ENCODE results near the gene CUEDC2.
A peak's percentile ranks its signal among the peaks of the same experiment; 100 is the strongest.

The CUEDC2 gene

DNA sequence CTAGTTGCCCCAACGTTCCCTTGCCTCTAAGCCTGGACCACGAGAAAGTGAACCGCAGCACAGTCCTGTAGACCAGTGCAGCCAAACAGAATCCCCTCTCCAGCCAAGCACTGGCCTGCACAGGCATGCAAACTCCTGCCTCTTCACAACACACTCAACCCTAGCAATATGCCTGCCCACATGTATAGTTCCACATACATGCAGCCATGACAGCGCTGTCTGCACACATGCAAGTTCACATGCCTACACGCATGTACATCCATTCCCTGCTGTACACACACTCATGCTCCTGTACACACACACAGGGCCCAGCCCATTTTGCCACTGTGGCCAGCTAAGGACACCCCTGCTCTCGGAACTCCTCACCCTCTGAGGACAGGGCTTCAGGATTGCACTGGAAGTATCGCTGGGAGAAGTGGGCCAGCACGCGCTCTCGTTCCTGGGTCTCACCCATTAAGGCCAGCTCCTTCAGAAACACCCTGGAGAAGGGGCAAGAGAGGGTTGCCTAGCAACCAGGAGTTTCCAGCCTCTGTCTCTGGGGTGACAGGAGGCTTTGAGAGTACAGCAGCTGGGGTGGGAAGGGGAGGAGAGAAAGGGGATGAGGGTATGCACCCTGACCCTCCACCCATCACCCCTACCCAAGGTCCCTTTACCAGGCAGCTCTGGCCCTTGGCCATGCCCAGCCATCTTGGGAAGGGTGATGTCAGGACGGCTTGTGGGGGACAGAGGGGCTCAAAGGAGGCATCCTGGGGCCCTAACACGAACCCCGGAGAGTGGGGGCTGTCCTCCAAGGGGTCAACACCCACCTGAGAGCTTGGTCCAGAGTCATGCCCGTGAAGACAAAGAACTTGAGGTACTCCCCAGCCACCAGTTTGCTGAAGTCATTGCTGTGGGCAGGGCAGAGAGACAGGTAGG is 20.8 kb downstream of the CUEDC2 start:
- H3K4me2 ChIP-seq (ENCODE audit: low read length), result peak overlapping the region; percentile 88
- H4K20me1 ChIP-seq (ENCODE audit: insufficient read depth, low read length), result no peaks in the 10 kb centered on the region
- no peaks in the 10 kb centered on the region for H3K27me3 ChIP-seq (ENCODE audit: low read depth, low read length)
- no peaks in the 10 kb centered on the region for H3K36me3 ChIP-seq (replicated peaks; ENCODE audit: low read depth, low read length)
- no peaks in the 10 kb centered on the region for H3K9me3 ChIP-seq (ENCODE audit: insufficient read depth, low read length)
- peak overlapping the region; percentile 77; the same call in 1 of the 2 replicates for H3K9ac ChIP-seq (ENCODE audit: low read length)
- H3K27ac ChIP-seq (ENCODE audit: low read length), result no peak overlapping the region
- peaks cover 34% of the 10 kb centered on the region for H3K4me1 ChIP-seq (ENCODE audit: low read length)
- no peaks in the 10 kb centered on the region for H3K79me2 ChIP-seq (ENCODE audit: low read length)
- no peak overlapping the region for H2AFZ ChIP-seq (ENCODE audit: low read depth, low read length)
- H3K4me3 ChIP-seq (ENCODE audit: low read length), result peak overlapping the region; percentile 87
- TF ChIP-seq, protein P1, sequence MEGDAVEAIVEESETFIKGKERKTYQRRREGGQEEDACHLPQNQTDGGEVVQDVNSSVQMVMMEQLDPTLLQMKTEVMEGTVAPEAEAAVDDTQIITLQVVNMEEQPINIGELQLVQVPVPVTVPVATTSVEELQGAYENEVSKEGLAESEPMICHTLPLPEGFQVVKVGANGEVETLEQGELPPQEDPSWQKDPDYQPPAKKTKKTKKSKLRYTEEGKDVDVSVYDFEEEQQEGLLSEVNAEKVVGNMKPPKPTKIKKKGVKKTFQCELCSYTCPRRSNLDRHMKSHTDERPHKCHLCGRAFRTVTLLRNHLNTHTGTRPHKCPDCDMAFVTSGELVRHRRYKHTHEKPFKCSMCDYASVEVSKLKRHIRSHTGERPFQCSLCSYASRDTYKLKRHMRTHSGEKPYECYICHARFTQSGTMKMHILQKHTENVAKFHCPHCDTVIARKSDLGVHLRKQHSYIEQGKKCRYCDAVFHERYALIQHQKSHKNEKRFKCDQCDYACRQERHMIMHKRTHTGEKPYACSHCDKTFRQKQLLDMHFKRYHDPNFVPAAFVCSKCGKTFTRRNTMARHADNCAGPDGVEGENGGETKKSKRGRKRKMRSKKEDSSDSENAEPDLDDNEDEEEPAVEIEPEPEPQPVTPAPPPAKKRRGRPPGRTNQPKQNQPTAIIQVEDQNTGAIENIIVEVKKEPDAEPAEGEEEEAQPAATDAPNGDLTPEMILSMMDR (IDR thresholded peaks at IDR 0.05; ENCODE audit: low read depth, low read length), result no peak
- TF ChIP-seq EZH2phosphoT487 (IDR thresholded peaks at IDR 0.05; ENCODE audit: low read depth), result no peak

DNA sequence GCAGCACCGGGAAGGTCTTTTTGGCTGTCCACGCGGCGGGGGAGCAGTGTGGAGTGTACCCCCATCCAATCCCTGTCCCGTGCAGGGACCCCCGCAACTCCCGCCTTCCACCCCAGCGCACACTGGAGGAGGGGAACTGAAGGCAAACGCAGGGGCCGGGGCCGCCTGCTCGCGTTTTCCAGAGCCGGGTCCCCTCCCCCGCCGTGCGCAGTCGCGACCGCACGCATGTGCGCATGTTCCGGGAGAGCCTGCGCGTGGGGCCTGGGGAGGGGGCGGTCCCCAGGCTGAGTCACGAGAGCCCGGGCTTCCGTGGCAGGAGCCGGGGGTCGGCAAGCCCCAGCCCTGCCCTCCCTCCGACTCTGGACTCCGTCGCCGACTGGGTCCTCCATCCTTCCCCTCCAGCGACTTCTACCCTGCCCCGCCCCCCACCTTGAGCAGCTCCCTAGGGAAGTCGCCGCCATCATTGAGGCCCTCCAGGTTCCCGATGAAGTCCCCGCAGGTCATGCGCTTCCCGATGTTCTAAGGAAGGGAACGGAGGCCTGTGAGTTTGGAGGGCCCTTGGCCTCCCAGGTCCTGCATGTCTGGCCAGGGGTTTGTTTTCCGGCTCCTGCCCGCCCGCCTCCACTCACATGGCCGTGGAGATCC is 21.8 kb downstream of the CUEDC2 start:
- H3K36me3 ChIP-seq (replicated peaks; ENCODE audit: low read depth, low read length), result no peaks in the 10 kb centered on the region
- H2AFZ ChIP-seq (ENCODE audit: low read depth, low read length), result no peak overlapping the region; the same call in 1 of the 2 replicates
- no peak for TF ChIP-seq EZH2phosphoT487 (IDR thresholded peaks at IDR 0.05; ENCODE audit: low read depth)
- TF ChIP-seq, protein P1 (IDR thresholded peaks at IDR 0.05; ENCODE audit: low read depth, low read length), result no peak
- no peaks in the 10 kb centered on the region for H3K27me3 ChIP-seq (ENCODE audit: low read depth, low read length)
- H3K4me2 ChIP-seq (ENCODE audit: low read length), result peak overlapping the region; percentile 88
- H3K4me1 ChIP-seq (ENCODE audit: low read length), result peaks cover 34% of the 10 kb centered on the region
- H3K27ac ChIP-seq (ENCODE audit: low read length), result peak overlapping the region; percentile 34; the same call in 1 of the 2 replicates
- peak overlapping the region; percentile 87 for H3K4me3 ChIP-seq (ENCODE audit: low read length)
- H4K20me1 ChIP-seq (ENCODE audit: insufficient read depth, low read length), result no peaks in the 10 kb centered on the region
- H3K79me2 ChIP-seq (ENCODE audit: low read length), result no peaks in the 10 kb centered on the region
- H3K9me3 ChIP-seq (ENCODE audit: insufficient read depth, low read length), result no peaks in the 10 kb centered on the region
- peak overlapping the region; percentile 77 for H3K9ac ChIP-seq (ENCODE audit: low read length)

DNA sequence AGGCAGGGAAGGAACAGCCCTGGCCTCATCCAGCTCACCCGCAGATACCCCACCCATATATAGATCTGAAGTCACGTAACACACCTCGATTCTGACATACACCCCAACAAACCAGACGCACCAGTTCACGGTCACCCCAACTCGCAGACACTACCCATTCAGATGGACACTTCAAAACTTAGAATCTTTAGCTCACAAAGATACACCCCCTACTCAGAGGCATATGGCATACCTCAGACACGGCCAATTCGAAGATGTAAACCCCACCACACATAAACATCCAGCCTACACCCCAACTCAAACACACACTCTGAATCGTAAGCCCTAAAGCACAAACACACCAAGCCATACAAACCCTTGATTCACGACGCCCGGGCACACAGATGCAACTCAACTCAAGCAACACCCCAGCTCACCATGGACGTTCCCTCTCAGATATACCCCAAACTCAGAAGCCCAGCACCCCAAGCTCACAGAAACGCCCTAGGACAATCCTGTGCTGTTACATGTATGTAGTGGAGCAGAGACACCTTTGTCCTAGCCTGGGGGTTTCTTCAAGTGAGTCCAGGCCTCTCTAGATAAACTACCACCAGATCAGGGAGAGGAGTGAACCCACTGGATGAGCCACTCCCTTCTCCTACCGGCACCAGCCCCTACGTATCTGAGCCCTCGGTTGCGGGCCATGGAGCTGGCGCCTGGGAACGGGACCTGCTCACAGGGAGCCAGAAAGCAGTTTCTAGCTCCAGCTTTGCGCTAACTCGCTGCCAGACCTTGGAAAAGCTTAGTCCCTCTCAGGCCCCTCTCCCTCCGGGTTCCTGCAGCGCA is 22.6 kb downstream of the CUEDC2 start:
- Histone ChIP-seq H3K4me2 (ENCODE audit: low read length) (peak overlapping the region; percentile 88), H2AFZ (ENCODE audit: low read depth, low read length) (no peak overlapping the region; the same call in 1 of the 2 replicates), H3K9me3 (ENCODE audit: insufficient read depth, low read length) (no peaks in the 10 kb centered on the region), H3K79me2 (ENCODE audit: low read length) (no peaks in the 10 kb centered on the region), H3K27ac (ENCODE audit: low read length) (peak overlapping the region; percentile 32; the same call in 1 of the 2 replicates), H4K20me1 (ENCODE audit: insufficient read depth, low read length) (no peaks in the 10 kb centered on the region), H3K36me3 (replicated peaks; ENCODE audit: low read depth, low read length) (no peaks in the 10 kb centered on the region), H3K9ac (ENCODE audit: low read length) (peak overlapping the region; percentile 77), H3K4me1 (ENCODE audit: low read length) (peaks cover 31% of the 10 kb centered on the region), H3K27me3 (ENCODE audit: low read depth, low read length) (no peaks in the 10 kb centered on the region), H3K4me3 (ENCODE audit: low read length) (peak overlapping the region; percentile 87)
- TF ChIP-seq, protein P1 (IDR thresholded peaks at IDR 0.05; ENCODE audit: low read depth, low read length), result no peak

Data from OCI-LY3 (cell line).